ENCODE data around the gene GSTM5. TPM values are rescaled to one million over a fixed set of nuclear protein-coding genes. Genes with fewer than 3 reads are reported as not detected.
"Not testable (repeated sequence)": the region's sequence is repeated elsewhere in the genome, so short reads cannot be mapped to it uniquely, and the experiment has no call there.

Gene GSTM5
- total RNA-seq, 1 donor from 2014 or later = not detected

DNA sequence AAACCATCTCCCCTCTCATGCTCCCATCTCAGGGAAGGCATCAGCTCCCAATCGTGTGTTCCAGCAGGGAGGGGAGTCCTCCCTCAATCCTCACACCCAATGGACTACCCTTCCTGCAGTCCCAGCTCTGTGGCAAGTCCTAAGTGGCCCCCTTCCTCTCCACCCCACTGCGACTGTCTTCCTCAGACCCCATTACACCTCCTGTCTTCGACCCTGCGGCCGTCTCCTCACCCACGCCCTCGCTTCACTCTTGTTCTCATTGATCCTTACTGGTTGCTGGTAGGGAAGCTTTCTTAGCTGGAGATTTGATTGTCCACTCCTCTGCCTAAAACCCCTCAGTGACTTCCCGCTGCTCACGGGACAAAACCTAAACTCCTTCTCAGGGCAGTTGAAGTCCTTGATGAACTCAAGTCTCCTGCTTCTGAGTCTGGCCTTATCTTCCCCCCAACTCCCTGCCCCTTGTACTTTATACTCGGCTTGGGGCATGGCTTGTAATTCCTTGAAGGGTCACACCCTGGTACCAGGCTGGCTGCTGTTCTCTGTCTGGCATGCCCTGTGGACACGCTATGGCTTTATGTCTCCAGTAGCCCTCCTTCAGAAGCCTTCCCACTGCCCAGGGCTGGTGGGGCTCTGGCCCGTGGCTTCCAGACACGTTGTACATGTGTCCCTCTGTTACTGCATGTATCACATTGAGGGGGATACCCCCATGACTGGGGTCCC is 54.0 kb downstream of the GSTM5 start:
- Histone ChIP-seq H3K4me3 (ENCODE audit: insufficient read depth, low read depth, low read length) (no peak overlapping the region), H3K79me2 (ENCODE audit: insufficient read depth, low read length) (no peaks in the 10 kb centered on the region), H2AFZ (ENCODE audit: low read depth, low read length) (no peak overlapping the region), H3K9me3 (ENCODE audit: insufficient read depth, low read depth, low read length) (no peaks in the 10 kb centered on the region), H3K27me3 (ENCODE audit: insufficient read depth, low read length) (no peaks in the 10 kb centered on the region), H3K27ac (ENCODE audit: low read depth, low read length) (no peak overlapping the region), H3K9ac (ENCODE audit: low read length) (no peak overlapping the region), H4K20me1 (ENCODE audit: insufficient read depth, low read length) (no peaks in the 10 kb centered on the region), H3K4me1 (ENCODE audit: insufficient read depth, low read length) (peaks cover 15% of the 10 kb centered on the region), H3K36me3 (ENCODE audit: insufficient read depth, low read length) (no peaks in the 10 kb centered on the region), H3K4me2 (ENCODE audit: low read length) (no peak overlapping the region)
- DNase-seq (ENCODE audit: low read depth) (no peak), FAIRE-seq (no peak)
- TF ChIP-seq, protein P1, sequence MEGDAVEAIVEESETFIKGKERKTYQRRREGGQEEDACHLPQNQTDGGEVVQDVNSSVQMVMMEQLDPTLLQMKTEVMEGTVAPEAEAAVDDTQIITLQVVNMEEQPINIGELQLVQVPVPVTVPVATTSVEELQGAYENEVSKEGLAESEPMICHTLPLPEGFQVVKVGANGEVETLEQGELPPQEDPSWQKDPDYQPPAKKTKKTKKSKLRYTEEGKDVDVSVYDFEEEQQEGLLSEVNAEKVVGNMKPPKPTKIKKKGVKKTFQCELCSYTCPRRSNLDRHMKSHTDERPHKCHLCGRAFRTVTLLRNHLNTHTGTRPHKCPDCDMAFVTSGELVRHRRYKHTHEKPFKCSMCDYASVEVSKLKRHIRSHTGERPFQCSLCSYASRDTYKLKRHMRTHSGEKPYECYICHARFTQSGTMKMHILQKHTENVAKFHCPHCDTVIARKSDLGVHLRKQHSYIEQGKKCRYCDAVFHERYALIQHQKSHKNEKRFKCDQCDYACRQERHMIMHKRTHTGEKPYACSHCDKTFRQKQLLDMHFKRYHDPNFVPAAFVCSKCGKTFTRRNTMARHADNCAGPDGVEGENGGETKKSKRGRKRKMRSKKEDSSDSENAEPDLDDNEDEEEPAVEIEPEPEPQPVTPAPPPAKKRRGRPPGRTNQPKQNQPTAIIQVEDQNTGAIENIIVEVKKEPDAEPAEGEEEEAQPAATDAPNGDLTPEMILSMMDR (IDR thresholded peaks at IDR 0.05; ENCODE audit: insufficient read depth, low read depth, low read length) = no peak
- TF ChIP-seq EZH2 (IDR thresholded peaks at IDR 0.05; ENCODE audit: insufficient read depth, low read length) = no peak
- peaks cover 3% of the 10 kb centered on the region for H3K36me3 Mint-ChIP-seq (ENCODE audit: low read depth, unreplicated experiment)
- H3K4me1 Mint-ChIP-seq (ENCODE audit: low read depth, unreplicated experiment) = peaks cover 11% of the 10 kb centered on the region
- H3K4me3 Mint-ChIP-seq (ENCODE audit: unreplicated experiment) = no peak overlapping the region
- no peak overlapping the region for H3K27ac Mint-ChIP-seq (ENCODE audit: unreplicated experiment)
- peaks cover 26% of the 10 kb centered on the region for H3K27me3 Mint-ChIP-seq (ENCODE audit: low read depth, unreplicated experiment)
- H3K9me3 Mint-ChIP-seq (ENCODE audit: unreplicated experiment) = no peaks in the 10 kb centered on the region

DNA sequence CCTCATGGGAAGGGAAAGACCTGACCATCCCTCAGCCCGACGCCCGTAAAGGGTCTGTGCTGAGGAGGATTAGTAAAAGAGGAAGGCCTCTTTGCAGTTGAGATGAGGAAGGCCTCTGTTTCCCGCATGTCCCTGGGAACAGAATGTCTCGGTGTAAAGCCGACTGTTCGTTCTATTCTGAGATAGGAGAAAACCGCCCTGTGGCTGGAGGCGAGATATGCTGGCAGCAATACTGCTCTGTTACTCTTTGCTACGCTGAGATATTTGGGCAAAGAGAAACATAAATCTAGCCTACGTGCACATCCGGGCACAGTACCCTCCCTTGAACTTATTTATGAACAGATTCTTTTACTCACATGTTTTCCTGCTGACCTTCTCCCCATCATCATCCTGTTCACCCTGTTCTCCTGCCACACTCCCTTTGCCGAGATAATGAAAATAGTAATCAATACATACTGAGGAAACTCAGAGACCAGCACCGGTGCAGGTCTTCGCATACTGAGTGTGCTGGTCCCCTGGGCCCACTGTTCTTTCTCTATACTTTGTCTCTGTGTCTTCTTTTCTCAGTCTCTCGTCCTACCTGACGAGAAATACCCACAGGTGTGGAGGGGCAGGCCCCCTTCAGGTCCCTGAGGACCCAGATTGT is 55.1 kb downstream of the GSTM5 start:
- DNase-seq (ENCODE audit: low read depth); H3K27ac Mint-ChIP-seq (ENCODE audit: unreplicated experiment); H3K27me3 ChIP-seq (ENCODE audit: insufficient read depth, low read length); H3K27ac ChIP-seq (ENCODE audit: low read depth, low read length); H3K9me3 ChIP-seq (ENCODE audit: insufficient read depth, low read depth, low read length); H3K36me3 Mint-ChIP-seq (ENCODE audit: low read depth, unreplicated experiment); H4K20me1 ChIP-seq (ENCODE audit: insufficient read depth, low read length); H3K4me3 ChIP-seq (ENCODE audit: insufficient read depth, low read depth, low read length); H3K9ac ChIP-seq (ENCODE audit: low read length); H3K36me3 ChIP-seq (ENCODE audit: insufficient read depth, low read length); H3K9me3 Mint-ChIP-seq (ENCODE audit: unreplicated experiment); H2AFZ ChIP-seq (ENCODE audit: low read depth, low read length); H3K4me2 ChIP-seq (ENCODE audit: low read length); FAIRE-seq; H3K4me3 Mint-ChIP-seq (ENCODE audit: unreplicated experiment); H3K79me2 ChIP-seq (ENCODE audit: insufficient read depth, low read length): not testable (repeated sequence)
- H3K4me1 ChIP-seq (ENCODE audit: insufficient read depth, low read length) = peaks cover 15% of the 10 kb centered on the region
- Mint-ChIP-seq H3K4me1 (ENCODE audit: low read depth, unreplicated experiment) (peaks cover 11% of the 10 kb centered on the region), H3K27me3 (ENCODE audit: low read depth, unreplicated experiment) (peaks cover 21% of the 10 kb centered on the region)

Other genes with a start within 250 kb of the GSTM5 start
- gene SYPL2, start 245.7 kb upstream of the GSTM5 start, total RNA-seq = 0.70 and 0.77 TPM in 2 replicates
- 5.5 and 6.2 TPM in 2 replicates for gene ATXN7L2, start 228.3 kb upstream of the GSTM5 start, total RNA-seq
- 9.4 and 11.9 TPM in 2 replicates for gene CYB561D1, start 218.2 kb upstream of the GSTM5 start, total RNA-seq
- gene AMIGO1, start 202.5 kb upstream of the GSTM5 start, total RNA-seq = 1.2 and 1.8 TPM in 2 replicates
- not detected in 2 replicates for gene GPR61, start 172.4 kb upstream of the GSTM5 start, total RNA-seq
- 15.3 and 16.1 TPM in 2 replicates for gene GNAI3, start 163.6 kb upstream of the GSTM5 start, total RNA-seq
- not detected in 2 replicates for gene GNAT2, start 92.6 kb upstream of the GSTM5 start, total RNA-seq
- gene AMPD2, start 92.4 kb upstream of the GSTM5 start, total RNA-seq = 155 and 156 TPM in 2 replicates
- gene GSTM4, start 56.2 kb upstream of the GSTM5 start, total RNA-seq = 4.4 and 4.6 TPM in 2 replicates
- 11.8 and 13.4 TPM in 2 replicates for gene GSTM2, start 44.2 kb upstream of the GSTM5 start, total RNA-seq
- not detected in 2 replicates for gene GSTM1, start 24.4 kb upstream of the GSTM5 start, total RNA-seq
- 25.4 and 26.1 TPM in 2 replicates for gene GSTM3, start 28.8 kb downstream of the GSTM5 start, total RNA-seq
- gene EPS8L3, start 51.7 kb downstream of the GSTM5 start, total RNA-seq = not detected in 2 replicates
- 12.3 and 17.5 TPM in 2 replicates for gene CSF1, start 198.6 kb downstream of the GSTM5 start, total RNA-seq